GM18502 (cell line): Measurements from ENCODE around the gene GZF1.

Experiments
- ATAC-seq: cut with Tn5 transposase; IDR thresholded peaks from one replicate; pipeline ENCODE4 v1.9.1; 2021; ENCODE audit warnings: mild to moderate bottlenecking; ENCODE audit not compliant: unreplicated experiment, poor library complexity

GZF1 gene

GRCh38 chr20:23368316-23369071 is 6.5 kb downstream of the GZF1 start:
- no peak for ATAC-seq

DNA sequence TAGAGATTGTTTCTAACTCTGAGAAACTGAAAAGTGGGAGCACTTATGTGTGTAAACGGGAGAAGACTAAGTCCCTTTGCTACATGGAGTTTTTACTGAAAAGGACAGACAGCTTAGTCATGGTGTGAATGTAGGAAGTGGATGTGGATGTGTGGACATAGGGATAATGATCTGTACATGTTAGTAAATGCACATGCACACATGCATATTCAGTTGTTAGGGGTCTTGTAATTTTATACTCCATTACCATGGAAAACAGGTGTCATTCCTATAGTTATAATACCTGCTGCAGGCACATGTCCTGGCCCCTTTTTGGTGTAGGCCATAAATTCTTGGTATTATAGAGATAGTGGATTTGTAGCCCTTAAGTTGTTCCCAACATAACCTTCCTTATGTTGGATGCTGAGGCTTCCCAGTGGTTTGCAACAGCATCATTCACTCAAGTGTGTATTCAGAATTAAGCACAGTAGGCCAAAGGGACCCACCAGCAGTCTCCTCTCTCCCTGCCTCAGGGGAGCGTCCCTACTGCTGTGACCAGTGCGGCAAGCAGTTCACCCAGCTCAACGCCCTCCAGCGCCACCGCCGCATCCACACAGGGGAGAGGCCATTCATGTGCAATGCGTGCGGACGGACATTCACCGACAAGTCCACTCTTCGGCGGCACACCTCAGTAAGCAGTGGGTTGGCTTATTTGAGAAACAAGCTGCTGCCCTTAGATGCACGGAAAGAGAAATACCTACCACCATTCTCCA is 7.3 kb downstream of the GZF1 start:
- no peak for ATAC-seq

DNA sequence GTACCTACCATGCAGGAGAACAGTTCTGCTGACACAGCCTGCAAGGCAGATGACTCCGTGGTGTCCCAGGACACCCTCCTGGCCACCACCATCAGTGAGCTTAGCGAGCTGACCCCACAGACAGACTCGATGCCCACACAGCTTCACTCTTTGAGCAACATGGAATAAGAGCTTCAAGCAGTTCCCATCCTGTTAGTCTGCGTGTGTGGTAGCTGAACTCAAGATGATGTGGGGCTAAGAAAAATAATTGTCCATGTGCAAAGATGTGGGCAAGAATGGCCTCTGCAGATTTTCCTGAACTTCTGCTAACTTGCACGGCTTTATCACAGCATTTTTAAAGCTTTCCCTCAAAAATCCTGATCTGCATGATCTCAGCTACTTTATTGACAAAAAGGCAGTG is 8.3 kb downstream of the GZF1 start:
- no peak for ATAC-seq

GRCh38 chr20:23370873-23371272 is 8.9 kb downstream of the GZF1 start:
- no peak for ATAC-seq

GRCh38 chr20:23371496-23371895 is 9.5 kb downstream of the GZF1 start:
- no peak for ATAC-seq

DNA sequence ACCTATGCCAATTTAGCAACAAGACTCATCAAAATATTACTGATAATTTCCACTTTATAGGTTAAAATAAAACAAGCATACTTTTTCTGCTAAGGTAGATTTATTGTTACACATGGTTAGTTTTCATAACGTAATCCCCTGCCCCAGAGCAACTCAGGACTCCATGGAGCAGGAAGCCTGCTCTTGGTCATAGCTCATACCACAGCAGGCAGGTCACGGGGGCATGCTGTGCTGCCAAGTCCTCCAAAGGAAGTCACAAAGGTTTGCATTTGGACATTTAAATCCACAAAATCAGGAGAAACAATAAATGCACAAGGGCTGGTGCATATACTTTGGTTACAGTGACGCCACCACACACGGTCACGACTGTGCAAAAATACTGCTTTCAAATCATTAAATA is 12.5 kb downstream of the GZF1 start:
- ATAC-seq: no peak

GRCh38 chr20:23375827-23376226 is 13.8 kb downstream of the GZF1 start:
- ATAC-seq: no peak

- no peak for ATAC-seq
These were observed 17.8 kb downstream of the GZF1 start for GRCh38 chr20:23379772-23380171.

DNA sequence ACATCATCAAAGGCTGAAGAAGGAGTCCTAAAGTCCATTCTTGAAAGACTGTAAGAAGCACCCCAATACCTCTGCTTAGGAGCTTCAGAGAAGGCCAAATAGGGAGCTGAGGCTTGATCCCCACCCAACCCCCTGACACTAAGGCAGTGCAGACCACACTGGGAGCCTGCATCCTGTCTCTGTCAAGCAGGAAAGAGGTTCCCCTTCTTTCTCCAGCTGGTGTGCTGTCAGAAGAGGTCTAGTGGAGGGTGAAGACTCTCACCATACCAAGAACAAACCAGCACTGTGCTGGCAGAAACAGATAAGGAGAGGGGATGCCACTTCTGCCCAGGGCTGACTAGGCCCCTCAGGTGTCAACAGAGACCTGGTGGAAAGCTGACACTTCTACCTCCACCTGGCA is 19.9 kb downstream of the GZF1 start:
- ATAC-seq: no peak

- ATAC-seq: no peak
These were observed 24.5 kb downstream of the GZF1 start for GRCh38 chr20:23386304-23387117.

DNA sequence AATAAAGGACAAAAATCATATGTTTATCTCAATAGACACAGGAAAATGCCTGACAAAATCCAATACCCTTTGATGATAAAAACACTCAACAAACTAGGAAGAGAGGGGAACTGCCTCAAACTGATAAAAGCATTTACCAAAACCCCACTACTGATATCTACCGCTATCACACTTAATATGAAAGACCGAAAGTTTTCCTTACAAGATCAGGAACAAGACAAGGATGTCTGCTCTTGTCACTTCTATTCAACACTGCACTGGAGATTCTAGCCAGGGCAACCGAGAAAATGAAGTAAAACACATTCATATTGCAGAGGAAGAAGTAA is 25.1 kb downstream of the GZF1 start:
- no peak for ATAC-seq

GRCh38 chr20:23390091-23390774 is 28.3 kb downstream of the GZF1 start:
- ATAC-seq: no peak

DNA sequence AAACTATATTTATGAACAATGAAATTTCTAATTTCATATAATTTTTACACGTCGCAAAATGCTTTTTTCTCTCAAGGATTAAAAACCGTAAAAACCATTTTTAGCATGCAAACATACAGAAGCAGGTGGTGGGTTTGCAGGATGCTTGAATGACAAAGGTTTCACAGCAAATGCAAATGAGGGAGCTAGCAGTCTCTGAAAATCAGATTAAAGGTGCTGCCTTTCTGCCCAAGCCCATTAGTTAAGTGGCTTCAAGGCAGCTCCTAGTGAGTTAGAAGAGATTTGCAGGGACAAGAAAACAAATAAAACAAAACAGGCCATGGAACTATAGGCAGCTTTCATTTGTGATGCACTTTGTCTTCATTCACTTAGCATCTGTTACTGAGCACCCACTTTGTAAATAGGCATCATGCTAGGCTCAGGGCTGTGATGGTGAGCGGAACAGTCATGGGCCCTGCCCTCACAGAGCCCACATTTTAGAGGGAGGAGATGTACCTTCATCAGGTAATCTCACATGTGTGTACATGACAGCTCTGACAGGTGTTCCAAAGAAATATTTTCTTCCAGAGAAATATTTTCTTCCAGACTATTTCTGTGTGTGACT is 29.8 kb downstream of the GZF1 start:
- no peak for ATAC-seq

DNA sequence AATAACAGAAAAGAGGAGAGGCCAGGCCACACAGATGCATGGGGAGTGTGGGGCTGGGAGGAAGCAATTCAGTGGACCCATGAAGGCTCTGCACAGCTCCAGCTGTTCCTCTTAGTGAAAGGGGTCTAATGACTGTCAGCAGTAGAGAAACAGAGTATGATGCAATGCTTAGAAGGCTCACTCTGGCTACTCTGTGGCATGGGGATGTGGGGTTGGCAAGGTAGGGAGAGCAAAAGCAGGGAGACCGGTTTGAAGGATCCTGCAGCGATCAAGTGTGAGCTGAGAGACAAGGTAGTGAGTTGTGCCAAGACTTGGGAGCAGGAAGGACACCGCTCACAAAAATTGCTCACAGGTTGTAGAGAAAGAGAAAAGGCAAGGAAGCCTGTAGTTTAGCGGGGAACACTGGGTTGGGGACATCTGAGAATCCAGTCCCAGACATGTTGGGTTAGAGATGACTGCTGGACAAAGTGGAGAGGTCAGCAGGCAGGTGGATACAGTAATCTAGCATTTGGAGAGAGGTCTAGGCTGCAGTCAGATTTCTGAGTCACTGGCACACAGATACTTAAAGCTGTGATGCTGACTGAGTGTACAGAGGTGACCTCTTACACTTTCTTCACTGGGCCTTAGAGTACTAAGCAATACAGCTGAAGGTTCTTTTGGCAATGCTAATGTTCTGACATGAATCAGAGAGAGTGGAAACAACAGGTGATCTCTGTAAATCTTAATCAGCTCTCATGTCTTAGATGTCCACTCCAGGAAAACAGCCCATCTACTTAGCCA is 32.2 kb downstream of the GZF1 start:
- ATAC-seq: no peak

- no peak for ATAC-seq
These were observed 35.1 kb downstream of the GZF1 start for GRCh38 chr20:23396950-23397627.

GRCh38 chr20:23397961-23398360 is 36.0 kb downstream of the GZF1 start:
- ATAC-seq: no peak

- peak; percentile 83 for ATAC-seq
These were observed 37.7 kb downstream of the GZF1 start for GRCh38 chr20:23399568-23400241.

DNA sequence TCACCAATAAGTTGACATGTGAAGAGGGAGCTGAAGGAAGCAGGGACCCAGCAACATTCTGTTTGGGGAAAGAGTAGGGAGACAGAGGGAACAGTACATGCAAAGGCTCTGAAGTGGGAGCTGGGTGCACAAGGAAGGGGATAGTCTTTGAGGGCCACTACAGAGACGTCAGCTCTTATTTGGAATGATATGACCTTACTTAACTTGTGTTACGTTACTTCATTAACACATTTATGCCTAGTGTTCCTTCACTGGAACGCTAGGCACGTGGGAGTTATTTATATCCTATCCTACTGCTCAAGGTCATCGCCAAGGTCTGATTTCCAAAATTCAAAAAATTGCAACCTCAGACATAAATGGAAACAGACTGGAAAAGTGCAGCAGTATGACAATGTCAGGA is 39.1 kb downstream of the GZF1 start:
- no peak for ATAC-seq
